Neural cell (in vitro differentiated cells): ENCODE measurements around the gene RYK.

Source experiments
- CTCF ChIP-seq: fragments of 450-650 bp; IDR thresholded peaks from 2 replicates; pipeline ENCODE4 v1.5.1; 2014; ENCODE audit warnings: antibody characterized with exemption, mild to moderate bottlenecking, moderate library complexity; ENCODE audit not compliant: poor library complexity, severe bottlenecking
- EZH2 ChIP-seq: fragments of 200-600, 300-800 bp; shearing (Covaris generic), sonication (generic); IDR thresholded peaks from 2 replicates; pipeline ENCODE4 v1.6.1; 2014; ENCODE audit warnings: antibody characterized with exemption, low read length, borderline replicate concordance, mild to moderate bottlenecking; ENCODE audit not compliant: insufficient read depth, poor library complexity, severe bottlenecking
- POLR2AphosphoS5 ChIP-seq: IDR thresholded peaks from 2 replicates; pipeline ENCODE4 v1.6.1; 2012
- RAD21 ChIP-seq: fragments of 450-650 bp; conservative IDR thresholded peaks from 2 replicates; pipeline ENCODE4 v1.6.1; 2014; ENCODE audit warnings: antibody characterized with exemption, mild to moderate bottlenecking, moderate library complexity
- REST ChIP-seq: IDR thresholded peaks from 2 replicates; pipeline ENCODE4 v1.6.1; 2012; ENCODE audit warnings: borderline replicate concordance
- SMC3 ChIP-seq: fragments of 450-650 bp; conservative IDR thresholded peaks from 2 replicates; pipeline ENCODE4 v1.6.1; 2014; ENCODE audit warnings: antibody characterized with exemption, mild to moderate bottlenecking, moderate library complexity; ENCODE audit not compliant: poor library complexity
- TAF1 ChIP-seq: IDR thresholded peaks from 2 replicates; pipeline ENCODE4 v1.6.1; 2012; ENCODE audit warnings: low read depth

DNA sequence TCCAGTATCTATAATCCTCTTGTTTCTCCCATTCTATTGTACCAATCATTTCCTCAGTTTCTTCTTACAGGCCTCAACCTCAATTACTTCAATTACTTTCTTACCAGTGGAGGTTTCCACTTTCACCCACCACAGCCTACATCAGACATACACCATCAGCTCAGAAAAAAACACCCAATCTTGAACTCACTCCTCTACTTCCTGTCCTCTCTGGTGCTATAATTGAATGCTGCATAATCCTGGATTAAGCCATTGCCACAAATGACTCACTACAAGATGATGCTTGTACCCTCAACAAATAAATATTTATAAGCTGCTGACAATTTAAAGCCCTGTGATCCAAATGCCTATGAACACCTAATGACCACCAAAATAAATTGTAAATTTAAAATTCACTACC is 18.5 kb downstream of the RYK start:
- TF ChIP-seq CTCF (no peak), REST (no peak), RAD21 (no peak), TAF1 (no peak), POLR2AphosphoS5 (no peak), EZH2 (no peak), SMC3 (no peak)
